ENCODE results near the gene PPP1R3F. TPM values are rescaled to one million over a fixed set of nuclear protein-coding genes. Genes with fewer than 3 reads are reported as not detected.

Gene PPP1R3F, protein sequence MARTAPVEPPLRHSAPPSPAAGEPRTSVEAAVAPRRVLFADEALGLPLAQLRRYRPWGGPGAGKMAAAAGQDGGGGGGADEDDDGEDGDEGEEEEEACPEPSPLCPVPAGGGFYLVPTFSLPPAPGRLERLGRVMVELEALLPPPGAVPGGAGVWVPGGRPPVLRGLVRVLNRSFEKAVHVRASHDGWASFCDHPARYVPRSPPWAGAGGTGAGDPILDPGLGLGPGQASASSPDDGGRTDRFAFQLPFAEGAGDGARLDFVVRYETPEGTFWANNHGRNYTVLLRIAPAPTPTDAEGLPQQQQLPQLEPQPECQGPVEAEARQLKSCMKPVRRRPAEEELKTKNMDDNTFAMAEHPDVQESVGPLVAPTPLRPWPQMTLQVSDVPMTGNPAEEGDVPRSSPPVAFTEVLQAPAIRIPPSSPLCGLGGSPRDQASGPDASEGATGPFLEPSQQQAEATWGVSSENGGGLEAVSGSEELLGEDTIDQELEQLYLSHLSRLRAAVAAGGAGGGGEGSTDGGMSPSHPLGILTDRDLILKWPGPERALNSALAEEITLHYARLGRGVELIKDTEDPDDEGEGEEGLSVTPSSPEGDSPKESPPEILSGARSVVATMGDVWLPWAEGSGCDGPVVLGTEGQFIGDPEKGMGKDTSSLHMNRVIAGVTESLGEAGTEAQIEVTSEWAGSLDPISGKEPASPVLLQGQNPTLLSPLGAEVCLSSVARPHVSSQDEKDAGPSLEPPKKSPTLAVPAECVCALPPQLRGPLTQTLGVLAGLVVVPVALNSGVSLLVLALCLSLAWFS
- 10 to 100 TPM in 1 of 2 donors, 1 to 10 TPM in 1; 8.3 to 10.8 TPM for total RNA-seq
- total RNA-seq, result 20.6 to 29.7 reads per million in 2 donors

GRCh38 chrX:49269767-49270248 lies at the start of gene PPP1R3F:
Gene PPP1R3F, plus strand, starts transcription at chrX:49269793. Its CDS starts 77 bp downstream, at chrX:49269870.
- no peaks in the 10 kb centered on the region for H3K9me3 ChIP-seq (ENCODE audit: control insufficient read depth, low read length, poor library complexity, severe bottlenecking)
- no peaks in the 10 kb centered on the region for H3K36me3 Mint-ChIP-seq (ENCODE audit: low read depth)

DNA sequence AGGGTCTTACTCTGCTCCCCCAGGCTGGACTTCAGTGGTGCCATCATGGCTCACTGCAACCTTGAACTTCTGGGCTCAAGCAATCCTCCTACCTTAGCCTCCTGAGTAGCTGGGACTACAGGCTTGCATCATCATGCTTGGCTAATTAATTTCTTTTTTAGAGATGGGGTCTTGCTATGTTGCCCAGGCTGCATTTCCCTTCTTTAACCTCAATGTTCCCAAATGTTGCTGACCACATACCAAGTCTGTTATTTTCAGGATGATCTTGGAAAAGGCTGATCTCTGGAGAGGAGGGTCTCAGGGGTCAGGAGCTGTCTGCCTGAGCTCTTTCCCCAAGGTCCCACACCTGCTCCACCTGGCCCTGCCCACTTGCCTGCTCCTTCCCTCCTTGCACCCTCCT lies 49.5 kb upstream of the PPP1R3F start:
- Mint-ChIP-seq H3K4me1 (peaks cover 2% of the 10 kb centered on the region), H3K36me3 (ENCODE audit: low read depth) (no peaks in the 10 kb centered on the region), H3K27ac (no peak overlapping the region), H3K4me3 (no peak overlapping the region), H3K27me3 (no peaks in the 10 kb centered on the region)
- ATAC-seq, result no peak
- no peaks in the 10 kb centered on the region for H3K9me3 ChIP-seq (ENCODE audit: control insufficient read depth, low read length, poor library complexity, severe bottlenecking)
- DNase-seq, result no peak

More at GRCh38 chrX:49269767-49270248, at the start of gene PPP1R3F:
- ATAC-seq (peak; percentile 11), DNase-seq (peak in 2 of 3 donors; percentile 45 to 76)
- peak within 1 kb of the TSS; percentile 98 for H3K27ac Mint-ChIP-seq
- no peaks in the 10 kb centered on the region for H3K27me3 Mint-ChIP-seq
- peak within 1 kb of the TSS; percentile 94 for H3K4me3 Mint-ChIP-seq
- H3K4me1 Mint-ChIP-seq, result peaks cover 34% of the 10 kb centered on the region

DNA sequence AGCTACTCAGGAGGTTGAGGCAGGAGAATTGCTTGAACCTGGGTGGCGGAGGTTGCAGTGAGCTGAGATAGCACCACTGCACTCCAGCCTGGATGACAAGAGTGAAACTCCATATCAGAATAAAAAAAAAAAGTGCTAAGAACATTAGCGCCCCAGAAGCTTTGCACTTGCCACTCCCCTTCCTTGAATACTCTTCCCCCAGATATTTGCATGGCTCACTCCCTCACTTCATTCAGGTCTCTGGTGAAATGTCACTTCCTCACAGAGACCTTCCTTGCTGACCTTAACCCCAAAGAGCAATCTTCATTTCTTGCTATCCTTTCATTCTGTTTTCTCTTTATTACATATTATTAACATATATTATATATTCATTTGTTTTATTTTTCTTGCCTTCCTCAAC lies 47.7 kb upstream of the PPP1R3F start:
- H3K27ac Mint-ChIP-seq, result no peak overlapping the region

GRCh38 chrX:49225858-49226257 lies 43.7 kb upstream of the PPP1R3F start:
- Mint-ChIP-seq H3K4me3 (no peak overlapping the region), H3K27ac (peak overlapping the region; percentile 6), H3K27me3 (peaks cover 4% of the 10 kb centered on the region), H3K4me1 (peaks cover 6% of the 10 kb centered on the region), H3K36me3 (ENCODE audit: low read depth) (no peaks in the 10 kb centered on the region)
- no peaks in the 10 kb centered on the region for H3K9me3 ChIP-seq (ENCODE audit: control insufficient read depth, low read length, poor library complexity, severe bottlenecking)
- no peak for DNase-seq
- ATAC-seq, result no peak

More for the DNA sequence above, 47.7 kb upstream of the PPP1R3F start:
- Mint-ChIP-seq H3K4me1 (peaks cover 2% of the 10 kb centered on the region), H3K27me3 (peaks cover 4% of the 10 kb centered on the region), H3K4me3 (no peak overlapping the region), H3K36me3 (ENCODE audit: low read depth) (no peaks in the 10 kb centered on the region)
- DNase-seq (no peak), ATAC-seq (no peak)
- no peaks in the 10 kb centered on the region for H3K9me3 ChIP-seq (ENCODE audit: control insufficient read depth, low read length, poor library complexity, severe bottlenecking)

DNA sequence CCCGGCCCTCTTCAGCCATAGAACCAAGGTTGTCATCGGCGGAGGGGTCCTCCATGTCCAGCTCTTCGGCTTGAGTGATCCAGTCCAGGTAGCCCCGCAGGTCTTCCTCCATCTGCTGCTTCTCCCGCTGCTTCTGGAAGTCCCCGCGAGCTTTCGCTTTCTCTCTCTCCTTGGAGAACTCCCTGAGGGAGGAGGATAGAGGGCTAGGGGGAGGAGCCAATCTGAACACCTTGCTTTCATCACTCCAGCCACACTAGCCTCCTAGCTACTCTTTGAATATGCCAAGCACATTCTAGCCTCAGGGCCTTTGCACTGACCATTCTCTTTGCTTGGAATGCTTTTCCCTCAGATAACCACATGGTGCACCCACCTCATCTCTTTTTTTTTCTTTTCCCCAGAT lies 42.6 kb upstream of the PPP1R3F start:
- Mint-ChIP-seq H3K27ac (no peak overlapping the region), H3K4me3 (no peak overlapping the region), H3K36me3 (ENCODE audit: low read depth) (no peaks in the 10 kb centered on the region), H3K4me1 (peaks cover 9% of the 10 kb centered on the region), H3K27me3 (peaks cover 4% of the 10 kb centered on the region)
- DNase-seq (no peak), ATAC-seq (no peak)
- no peaks in the 10 kb centered on the region for H3K9me3 ChIP-seq (ENCODE audit: control insufficient read depth, low read length, poor library complexity, severe bottlenecking)

GRCh38 chrX:49227726-49228125 lies 41.9 kb upstream of the PPP1R3F start:
- ATAC-seq (no peak), DNase-seq (no peak)
- Mint-ChIP-seq H3K4me1 (peaks cover 8% of the 10 kb centered on the region), H3K27me3 (peaks cover 4% of the 10 kb centered on the region), H3K27ac (no peak overlapping the region), H3K4me3 (no peak overlapping the region), H3K36me3 (ENCODE audit: low read depth) (no peaks in the 10 kb centered on the region)
- no peaks in the 10 kb centered on the region for H3K9me3 ChIP-seq (ENCODE audit: control insufficient read depth, low read length, poor library complexity, severe bottlenecking)

DNA sequence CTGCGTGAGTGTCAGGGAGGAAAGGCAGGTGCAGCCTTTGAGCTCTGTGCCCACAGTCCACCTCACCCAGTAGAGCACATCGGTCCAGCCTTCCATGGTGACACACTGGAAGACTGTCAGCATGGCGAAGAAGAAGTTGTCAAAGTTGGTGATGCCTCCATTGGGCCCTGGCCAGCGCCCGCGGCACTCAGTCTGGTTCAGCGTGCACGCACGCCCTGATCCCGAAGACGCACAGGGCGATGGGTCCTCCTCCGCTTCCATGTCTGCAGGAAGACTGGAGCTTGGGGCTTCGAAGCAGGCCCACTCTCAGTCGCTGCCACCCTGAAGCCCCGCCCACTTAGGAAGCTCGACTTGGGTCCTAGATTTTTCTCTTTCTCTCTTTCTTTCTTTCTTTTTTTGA lies 41.4 kb upstream of the PPP1R3F start:
- no peaks in the 10 kb centered on the region for H3K36me3 Mint-ChIP-seq (ENCODE audit: low read depth)
- peaks cover 10% of the 10 kb centered on the region for H3K4me1 Mint-ChIP-seq
- no peaks in the 10 kb centered on the region for H3K9me3 ChIP-seq (ENCODE audit: control insufficient read depth, low read length, poor library complexity, severe bottlenecking)
- ATAC-seq (no peak), DNase-seq (no peak)
- no peak overlapping the region for H3K4me3 Mint-ChIP-seq
- H3K27me3 Mint-ChIP-seq, result peaks cover 4% of the 10 kb centered on the region
- H3K27ac Mint-ChIP-seq, result no peak overlapping the region

- Mint-ChIP-seq H3K4me3 (peak overlapping the region; percentile 72), H3K27me3 (peaks cover under 1% of the 10 kb centered on the region), H3K27ac (peak overlapping the region; percentile 81), H3K4me1 (peaks cover 13% of the 10 kb centered on the region), H3K36me3 (ENCODE audit: low read depth) (no peaks in the 10 kb centered on the region)
- H3K9me3 ChIP-seq (ENCODE audit: control insufficient read depth, low read length, poor library complexity, severe bottlenecking), result no peaks in the 10 kb centered on the region
- DNase-seq (peak; percentile 12 to 38 (median 25)), ATAC-seq (peak; percentile 79)
Observed at GRCh38 chrX:49230500-49231232, 38.9 kb upstream of the PPP1R3F start.

DNA sequence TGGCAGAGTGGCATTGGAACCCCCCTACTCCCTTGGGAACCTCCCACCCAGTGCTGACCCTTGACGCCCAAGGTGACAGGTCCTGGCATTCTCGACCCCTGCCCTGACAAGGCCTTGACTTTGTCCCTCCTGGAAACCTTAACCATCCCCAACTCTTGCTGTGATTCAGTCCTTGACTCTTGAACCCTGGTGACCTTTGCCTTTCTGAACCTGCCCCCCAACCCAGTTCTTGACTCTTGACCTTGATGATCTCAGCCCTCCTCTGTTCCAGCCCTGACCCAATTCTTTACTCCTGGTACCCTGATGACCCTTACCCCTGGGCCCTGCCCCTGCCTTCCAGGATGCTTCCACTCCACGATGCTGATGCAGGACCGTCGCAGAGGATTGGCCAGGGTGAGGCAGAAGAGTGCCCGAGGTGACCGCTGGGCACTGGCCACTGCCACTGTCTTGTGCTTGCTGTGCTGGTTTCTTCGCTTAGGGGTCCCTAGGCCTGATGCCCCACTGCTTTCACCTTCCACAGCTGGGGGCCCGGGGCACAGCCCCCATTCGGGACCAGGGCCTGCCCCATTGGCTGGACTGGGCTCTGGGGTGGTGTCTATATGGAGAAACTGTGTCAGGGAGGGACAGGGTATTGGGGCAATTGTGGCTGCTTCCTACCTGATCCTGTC lies 38.1 kb upstream of the PPP1R3F start:
- ATAC-seq, result no peak
- DNase-seq, result no peak
- H3K4me3 Mint-ChIP-seq, result peak overlapping the region; percentile 72
- no peaks in the 10 kb centered on the region for H3K9me3 ChIP-seq (ENCODE audit: control insufficient read depth, low read length, poor library complexity, severe bottlenecking)
- peak overlapping the region; percentile 81 for H3K27ac Mint-ChIP-seq
- no peaks in the 10 kb centered on the region for H3K27me3 Mint-ChIP-seq
- peaks cover 13% of the 10 kb centered on the region for H3K4me1 Mint-ChIP-seq
- no peaks in the 10 kb centered on the region for H3K36me3 Mint-ChIP-seq (ENCODE audit: low read depth)

GRCh38 chrX:49232525-49232924 lies 37.1 kb upstream of the PPP1R3F start:
- Mint-ChIP-seq H3K4me1 (peaks cover 22% of the 10 kb centered on the region), H3K36me3 (ENCODE audit: low read depth) (no peaks in the 10 kb centered on the region), H3K27me3 (no peaks in the 10 kb centered on the region), H3K4me3 (no peak overlapping the region), H3K27ac (no peak overlapping the region)
- DNase-seq (no peak), ATAC-seq (no peak)
- no peaks in the 10 kb centered on the region for H3K9me3 ChIP-seq (ENCODE audit: control insufficient read depth, low read length, poor library complexity, severe bottlenecking)

DNA sequence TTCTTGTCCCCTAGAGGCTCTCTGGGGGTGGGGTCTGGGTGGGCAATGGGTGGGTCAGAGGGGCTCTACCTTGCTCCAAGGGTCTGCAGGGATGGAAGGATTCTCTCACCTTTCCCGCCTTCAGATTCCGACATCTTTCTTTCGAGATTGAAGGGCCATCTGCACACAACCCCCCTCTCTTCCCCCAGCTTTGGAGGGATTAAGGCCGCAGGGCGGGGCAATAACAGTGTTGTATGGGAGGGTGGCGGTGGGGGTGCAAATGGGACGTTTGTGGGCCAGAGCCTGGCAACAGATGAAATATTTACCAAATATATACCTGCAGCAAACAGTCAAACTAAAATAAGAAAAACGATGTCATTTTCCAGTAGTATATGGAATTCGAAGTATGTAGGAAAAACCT lies 36.4 kb upstream of the PPP1R3F start, which contains the start of gene CACNA1F:
Gene CACNA1F (minus strand): TSS at position 165 of the 400 bp plus-strand sequence. CDS start 31 bp downstream, at position 134.
- DNase-seq, result no peak
- H3K27me3 Mint-ChIP-seq, result no peaks in the 10 kb centered on the region
- H3K9me3 ChIP-seq (ENCODE audit: control insufficient read depth, low read length, poor library complexity, severe bottlenecking), result no peaks in the 10 kb centered on the region
- peaks cover 22% of the 10 kb centered on the region for H3K4me1 Mint-ChIP-seq
- no peak within 1 kb of the TSS for H3K27ac Mint-ChIP-seq
- no peak within 1 kb of the TSS for H3K4me3 Mint-ChIP-seq
- H3K36me3 Mint-ChIP-seq (ENCODE audit: low read depth), result no peaks in the 10 kb centered on the region
- no peak for ATAC-seq

DNA sequence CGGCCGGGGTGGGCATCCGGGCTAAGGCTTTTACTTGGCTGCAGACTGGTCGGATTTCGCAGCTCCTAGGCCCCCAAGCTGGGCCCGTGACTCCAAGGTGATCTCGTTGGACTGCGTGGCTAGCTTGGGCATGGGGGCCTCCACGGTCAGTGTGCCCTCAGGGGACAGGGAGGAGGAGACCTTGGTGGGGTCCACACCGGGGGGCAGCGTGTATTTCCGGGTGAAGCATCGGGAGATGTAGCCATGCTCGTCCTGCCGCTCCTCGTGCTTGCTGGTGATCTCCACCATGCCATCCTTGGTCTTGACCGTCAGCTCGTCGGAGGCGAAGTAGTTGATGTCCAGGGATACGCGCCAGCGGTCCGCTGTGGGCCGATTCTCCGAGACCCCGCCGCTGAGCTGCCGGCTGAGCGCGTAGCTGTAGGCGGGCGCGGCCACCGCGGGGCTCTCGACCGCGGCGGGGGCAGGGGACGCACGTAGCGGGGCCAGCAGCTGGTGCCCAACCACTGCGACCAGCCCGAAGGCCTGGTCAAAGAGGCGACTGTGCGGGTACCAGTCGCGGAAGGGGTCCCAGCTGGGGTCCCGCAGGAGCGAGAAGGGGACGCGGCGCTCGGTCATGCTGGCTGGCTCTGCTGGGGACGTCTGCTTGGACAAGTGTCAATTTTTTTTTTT lies 35.6 kb upstream of the PPP1R3F start:
- no peaks in the 10 kb centered on the region for H3K9me3 ChIP-seq (ENCODE audit: control insufficient read depth, low read length, poor library complexity, severe bottlenecking)
- DNase-seq, result no peak
- peaks cover 22% of the 10 kb centered on the region for H3K4me1 Mint-ChIP-seq
- H3K4me3 Mint-ChIP-seq, result no peak overlapping the region
- ATAC-seq, result no peak
- H3K27ac Mint-ChIP-seq, result no peak overlapping the region
- no peaks in the 10 kb centered on the region for H3K27me3 Mint-ChIP-seq
- H3K36me3 Mint-ChIP-seq (ENCODE audit: low read depth), result no peaks in the 10 kb centered on the region
